Measurements from ENCODE around the gene ACSS1.

GRCh38 chr20:25013478-25014380 is 44.2 kb downstream of the ACSS1 start:
- TF ChIP-seq YY1 (IDR thresholded peaks at IDR 0.05; ENCODE audit: insufficient read depth, insufficient read length) (no peak), SUZ12 (IDR thresholded peaks at IDR 0.05; ENCODE audit: extremely low read depth, insufficient read depth, insufficient read length) (no peak), ZNF274 (IDR thresholded peaks at IDR 0.05; ENCODE audit: low read depth, low read length) (no peak)
